IMR-90 (cell line): Measurements from ENCODE around the gene TNFSF9. TPM values are rescaled to one million over a fixed set of nuclear protein-coding genes. Genes with fewer than 3 reads are reported as not detected.

Experiments used
- ATAC-seq: fragments of 200-7000 bp; cut with Tn5 transposase; 2 replicates; pipeline ENCODE4 v1.9.1; 2020; ENCODE audit warnings: low read depth, mild to moderate bottlenecking, moderate library complexity
- BruUV-seq: library from RNA; stranded (reverse); fragments of 400-500 nt; replicated peaks from 2 replicates; lab custom pipeline; 2021; lab: Mats Ljungman, UMichigan
- CTCF ChIA-PET: fragments of 300-600 bp; formaldehyde crosslinking; extraction: SDS; loops from one replicate; lab custom pipeline; 2021; ENCODE audit warnings: antibody characterized with exemption; lab: Yijun Ruan, JAX
- POLR2A ChIA-PET: fragments of 300-600 bp; sonication (Branson Sonifier 250); formaldehyde crosslinking; loops from one replicate; lab custom pipeline; 2022; ENCODE audit warnings: antibody characterized with exemption; ENCODE audit not compliant: unreplicated experiment; lab: Charles Lee
- DNase-seq: peaks from one replicate; pipeline ENCODE4 v3.0.0; 2013
- H2AFZ ChIP-seq: replicated peaks from 2 replicates; pipeline ENCODE3; 2013; ENCODE audit warnings: low read length, mild to moderate bottlenecking; ENCODE audit not compliant: poor library complexity
- H2AK5ac ChIP-seq: 2 replicates; pipeline ENCODE4 v1.6.1; 2013; ENCODE audit warnings: low read depth, low read length, inconsistent platforms
- H2AK9ac ChIP-seq: replicated peaks from 2 replicates; pipeline ENCODE3; 2013; ENCODE audit warnings: mild to moderate bottlenecking, low read depth, low read length, moderate library complexity; ENCODE audit not compliant: poor library complexity
- H2BK120ac ChIP-seq: 2 replicates; pipeline ENCODE4 v1.6.1; 2013; ENCODE audit warnings: low read depth, low read length, inconsistent platforms
- H2BK15ac ChIP-seq: 3 replicates; pipeline ENCODE4 v1.6.1; 2013; ENCODE audit warnings: low read depth, low read length, inconsistent platforms
- H2BK20ac ChIP-seq: 2 replicates; pipeline ENCODE4 v1.6.1; 2013; ENCODE audit warnings: low read depth, mild to moderate bottlenecking, inconsistent platforms, low read length, moderate library complexity
- H2BK5ac ChIP-seq: 2 replicates; pipeline ENCODE4 v1.6.1; 2013; ENCODE audit warnings: mild to moderate bottlenecking, low read depth, low read length, inconsistent platforms; ENCODE audit not compliant: poor library complexity, severe bottlenecking
- H3K14ac ChIP-seq: replicated peaks from 2 replicates; pipeline ENCODE4 v1.6.1; 2013; ENCODE audit warnings: low read depth, low read length, inconsistent platforms
- H3K18ac ChIP-seq: 2 replicates; pipeline ENCODE4 v1.6.1; 2013; ENCODE audit warnings: low read depth, low read length, control low read depth
- H3K23ac ChIP-seq: 2 replicates; pipeline ENCODE4 v1.6.1; 2013; ENCODE audit warnings: low read depth, low read length, inconsistent platforms
- H3K27ac ChIP-seq: 2 replicates; pipeline ENCODE4 v1.5.1; 2013; ENCODE audit warnings: mild to moderate bottlenecking, control low read depth, low read length; ENCODE audit not compliant: insufficient read depth
- H3K27me3 ChIP-seq: 2 replicates; pipeline ENCODE4 v1.6.1; 2013; ENCODE audit warnings: low read length; ENCODE audit not compliant: control insufficient read depth, insufficient read depth
- H3K36me3 ChIP-seq: 2 replicates; pipeline ENCODE4 v1.6.1; 2013; ENCODE audit warnings: low read length, mixed read lengths; ENCODE audit not compliant: control insufficient read depth, insufficient read depth
- H3K4ac ChIP-seq: 2 replicates; pipeline ENCODE4 v1.6.1; 2013; ENCODE audit warnings: low read depth, low read length, inconsistent platforms
- H3K4me1 ChIP-seq: 2 replicates; pipeline ENCODE4 v1.6.1; 2013; ENCODE audit warnings: low read length, mixed read lengths; ENCODE audit not compliant: control insufficient read depth, insufficient read depth
- H3K4me2 ChIP-seq: 2 replicates; pipeline ENCODE4 v1.6.1; 2013; ENCODE audit warnings: low read depth, mild to moderate bottlenecking, control low read depth, low read length, moderate library complexity
- H3K4me3 ChIP-seq: 2 replicates; pipeline ENCODE4 v1.5.1; 2013; ENCODE audit warnings: low read depth, mild to moderate bottlenecking, control low read depth, low read length, moderate library complexity; ENCODE audit not compliant: insufficient read depth
- H3K56ac ChIP-seq: 2 replicates; pipeline ENCODE4 v1.6.1; 2013; ENCODE audit warnings: low read length, inconsistent platforms; ENCODE audit not compliant: insufficient read depth; ENCODE audit errors: extremely low read depth
- H3K79me1 ChIP-seq, 2 experiments: 2 replicates each; pipeline ENCODE4 v1.6.1; 2013; ENCODE audit warnings: low read length in 2 of 2, inconsistent platforms in 1 of 2, low read depth in 1 of 2
- H3K9ac ChIP-seq: 2 replicates; pipeline ENCODE4 v1.6.1; 2013; ENCODE audit warnings: low read depth, low read length, control low read depth
- H3K9me1 ChIP-seq: 2 replicates; pipeline ENCODE4 v1.6.1; 2013; ENCODE audit warnings: low read length, inconsistent platforms; ENCODE audit not compliant: insufficient read depth
- H3K9me3 ChIP-seq: 2 replicates; pipeline ENCODE4 v1.6.1; 2013; ENCODE audit warnings: low read length; ENCODE audit not compliant: control insufficient read depth, insufficient read depth
- H4K20me1 ChIP-seq: 2 replicates; pipeline ENCODE4 v1.6.1; 2013; ENCODE audit warnings: low read length, inconsistent platforms; ENCODE audit not compliant: insufficient read depth
- H4K5ac ChIP-seq: 2 replicates; pipeline ENCODE4 v1.6.1; 2013; ENCODE audit warnings: mild to moderate bottlenecking, low read depth, low read length, control low read depth
- H4K8ac ChIP-seq, 2 experiments: 2 replicates each; pipeline ENCODE4 v1.6.1; 2013; ENCODE audit warnings: low read depth in 2 of 2, low read length in 2 of 2, control low read depth in 1 of 2, inconsistent platforms in 1 of 2
- H4K91ac ChIP-seq: 2 replicates; pipeline ENCODE4 v1.6.1; 2013; ENCODE audit warnings: low read depth, low read length, inconsistent platforms; ENCODE audit not compliant: insufficient read depth
- BHLHE40 ChIP-seq: fragments of 150-350 bp; IDR thresholded peaks from 2 replicates; pipeline ENCODE4 v1.6.1; 2016; ENCODE audit warnings: mild to moderate bottlenecking, low read depth, low read length
- CEBPB ChIP-seq: IDR thresholded peaks from 2 replicates; pipeline ENCODE4 v1.6.1; 2012; ENCODE audit warnings: low read depth, low read length, improper control_type of control experiment
- CTCF ChIP-seq: conservative IDR thresholded peaks from 2 replicates; pipeline ENCODE4 v1.5.1; 2012; ENCODE audit warnings: mild to moderate bottlenecking, low read depth, low read length, improper control_type of control experiment
- ELK1 ChIP-seq: fragments of 150-350 bp; IDR thresholded peaks from 2 replicates; pipeline ENCODE4 v1.6.1; 2016; ENCODE audit warnings: low read depth, mild to moderate bottlenecking, low read length, moderate library complexity, borderline replicate concordance
- FOS ChIP-seq: fragments of 150-350 bp; IDR thresholded peaks from 2 replicates; pipeline ENCODE4 v1.6.1; 2016; ENCODE audit warnings: low read depth, low read length
- MAFK ChIP-seq: IDR thresholded peaks from 2 replicates; pipeline ENCODE4 v1.6.1; 2012; ENCODE audit warnings: low read depth, low read length, improper control_type of control experiment
- MAZ ChIP-seq: IDR thresholded peaks from 2 replicates; pipeline ENCODE4 v1.6.1; 2012; ENCODE audit warnings: low read depth, mild to moderate bottlenecking, low read length, improper control_type of control experiment, moderate library complexity, borderline replicate concordance
- MXI1 ChIP-seq: IDR thresholded peaks from 2 replicates; pipeline ENCODE4 v1.6.1; 2012; ENCODE audit warnings: low read depth, mild to moderate bottlenecking, low read length, moderate library complexity, borderline replicate concordance
- NFE2L2 ChIP-seq: fragments of 150-350 bp; IDR thresholded peaks from 2 replicates; pipeline ENCODE4 v1.6.1; 2016; ENCODE audit warnings: low read depth, mild to moderate bottlenecking, low read length
- POLR2A ChIP-seq: IDR thresholded peaks from 2 replicates; pipeline ENCODE4 v1.6.1; 2012; ENCODE audit warnings: mild to moderate bottlenecking, low read depth, low read length
- RAD21 ChIP-seq: IDR thresholded peaks from 2 replicates; pipeline ENCODE4 v1.6.1; 2012; ENCODE audit warnings: low read length, improper control_type of control experiment
- RCOR1 ChIP-seq: IDR thresholded peaks from 2 replicates; pipeline ENCODE4 v1.6.1; 2012; ENCODE audit warnings: mild to moderate bottlenecking, low read length, improper control_type of control experiment; ENCODE audit not compliant: insufficient replicate concordance
- RFX5 ChIP-seq: IDR thresholded peaks from 2 replicates; pipeline ENCODE4 v1.8.0; 2012; ENCODE audit warnings: low read depth, mild to moderate bottlenecking, low read length, moderate library complexity
- SMC3 ChIP-seq: fragments of 150-350 bp; IDR thresholded peaks from 2 replicates; pipeline ENCODE4 v1.6.1; 2016; ENCODE audit warnings: low read depth, mild to moderate bottlenecking, antibody characterized with exemption, low read length, moderate library complexity
- USF2 ChIP-seq: fragments of 150-350 bp; IDR thresholded peaks from 2 replicates; pipeline ENCODE4 v1.6.1; 2017; ENCODE audit warnings: mild to moderate bottlenecking, antibody characterized with exemption, low read length, low read depth
- WGBS, 2 experiments: methylation state at CpG; one replicate each; pipeline versions ENCODE4 v1.1.5 to v1.1.7; 2013; ENCODE audit warnings: missing lambda C conversion rate in 2 of 2; ENCODE audit not compliant: insufficient read length in 1 of 2; ENCODE audit errors: extremely low coverage in 2 of 2; 5-methylcytosine and 5-hydroxymethylcytosine counted together
- dilution Hi-C: fragments of 300-500 bp; cut with HindIII; formaldehyde crosslinking; loops from one replicate; pipeline ENCODE4 v1.14.3; 2018; ENCODE audit warnings: low sequenced_read_pairs; ENCODE audit not compliant: unreplicated experiment
- in situ Hi-C: fragments of 300-500 bp; cut with MboI; formaldehyde crosslinking; loops from 3 replicates; pipeline ENCODE4 v1.14.3; 2019; ENCODE audit warnings: low sequenced_read_pairs, inconsistent platforms, mixed read lengths
- intact Hi-C: fragments of 100-400 bp; cut with micrococcal nuclease; formaldehyde crosslinking; loops from 2 replicates; pipeline ENCODE4 v1.10.0; 2022
- polyA plus RNA-seq, 3 experiments: library from polyadenylated mRNA; depleted of rRNA; stranded (reverse); fragments of >200 nt; gene quantifications; 2 replicates each; pipeline ENCODE4 v1.2.3, GENCODE V29; 2012; ENCODE audit warnings: low replicate concordance in 1 of 3
- total RNA-seq: library from RNA; depleted of rRNA; stranded (reverse); fragments of >200 nt; gene quantifications from 2 replicates; pipeline ENCODE4 v1.2.3, GENCODE V29; 2012

The TNFSF9 gene
- total and polyA plus RNA-seq, 2 of the 4 experiments (the other 2 are of a cell fraction) = 0.10 TPM; not detected in 1

- Histone ChIP-seq H2BK5ac (no peak overlapping the region), H4K20me1 (no peaks in the 10 kb centered on the region), H4K8ac (no peak overlapping the region), H3K4me1 (no peaks in the 10 kb centered on the region), H2BK120ac (no peak overlapping the region), H4K5ac (no peak overlapping the region), H3K56ac (no peak overlapping the region), H2BK15ac (no peak overlapping the region), H3K18ac (no peak overlapping the region), H3K9ac (no peak overlapping the region), H2BK20ac (no peak overlapping the region), H3K4me3 (no peak overlapping the region), H3K9me1 (no peaks in the 10 kb centered on the region), H3K27ac (no peak overlapping the region), H3K79me1 (no peaks in the 10 kb centered on the region), H3K9me3 (no peaks in the 10 kb centered on the region), H4K91ac (no peak overlapping the region), H2AFZ (no peak overlapping the region), H3K36me3 (no peaks in the 10 kb centered on the region), H3K27me3 (peaks cover 23% of the 10 kb centered on the region), H3K4me2 (no peak overlapping the region), H2AK5ac (no peak overlapping the region), H3K23ac (no peak overlapping the region), H3K4ac (no peak overlapping the region), H3K14ac (no peak overlapping the region), H2AK9ac (no peak overlapping the region)
- WGBS, 2 experiments = 56% methylated on average over 6 of the region's 24 CpGs; no CpG with 5 or more reads in 1 of the 2 experiments
- ChIA-PET CTCF (interaction anchor here (0.6 kb wide), 1 partner anchor 130 kb away, joined by 3 read pairs; no protein-coding TSS in a partner anchor), POLR2A (no interaction called here)
- intact Hi-C loops (no loop called here), in situ Hi-C loops (no loop called here), dilution Hi-C loops (no loop called here)
- ATAC-seq (no peak), DNase-seq (no peak)
- no TSS peak for BruUV-seq
- TF ChIP-seq USF2 (no peak), FOS (no peak), CTCF (no peak), POLR2A (no peak), ELK1 (no peak), MAZ (no peak), MAFK (no peak), RAD21 (no peak), RFX5 (no peak), BHLHE40 (no peak), CEBPB (no peak), SMC3 (no peak), MXI1 (no peak), NFE2L2 (no peak), RCOR1 (no peak)
Measured at GRCh38 chr19:6500837-6501739, 29.7 kb upstream of the TNFSF9 start.
